ENCODE measurements around the gene SRRM4. TPM values are rescaled to one million over a fixed set of nuclear protein-coding genes. Genes with fewer than 3 reads are reported as not detected.

The SRRM4 gene
- total RNA-seq, 1 donor from 2014 or later = not detected

- Mint-ChIP-seq H3K27me3 (ENCODE audit: low read depth) (peaks cover 14% of the 10 kb centered on the region), H3K4me1 (ENCODE audit: low read depth) (peaks cover 34% of the 10 kb centered on the region), H3K27ac (ENCODE audit: unreplicated experiment) (no peak overlapping the region), H3K36me3 (ENCODE audit: low read depth) (peaks cover 1% of the 10 kb centered on the region), H3K4me3 (ENCODE audit: unreplicated experiment) (no peak overlapping the region), H3K9me3 (ENCODE audit: low read depth) (no peaks in the 10 kb centered on the region)
- no peak for DNase-seq (ENCODE audit: low spot score)
- no peak for TF ChIP-seq CTCF (IDR thresholded peaks at IDR 0.05)
Observed at GRCh38 chr12:119175081-119175480, 193.7 kb downstream of the SRRM4 start.

- H3K4me1 Mint-ChIP-seq (ENCODE audit: low read depth) = peaks cover 48% of the 10 kb centered on the region
- TF ChIP-seq CTCF (IDR thresholded peaks at IDR 0.05) = no peak
- no peaks in the 10 kb centered on the region for H3K9me3 Mint-ChIP-seq (ENCODE audit: low read depth)
- peaks cover 7% of the 10 kb centered on the region for H3K27me3 Mint-ChIP-seq (ENCODE audit: low read depth)
- H3K36me3 Mint-ChIP-seq (ENCODE audit: low read depth) = peaks cover 1% of the 10 kb centered on the region
- H3K4me3 Mint-ChIP-seq (ENCODE audit: unreplicated experiment) = peak overlapping the region; percentile 58
- DNase-seq (ENCODE audit: low spot score) = no peak
- H3K27ac Mint-ChIP-seq (ENCODE audit: unreplicated experiment) = peak overlapping the region; percentile 98
Observed at GRCh38 chr12:119176267-119177055, 195.1 kb downstream of the SRRM4 start.

- Mint-ChIP-seq H3K9me3 (ENCODE audit: low read depth) (no peaks in the 10 kb centered on the region), H3K27me3 (ENCODE audit: low read depth) (peaks cover 5% of the 10 kb centered on the region), H3K36me3 (ENCODE audit: low read depth) (peaks cover 1% of the 10 kb centered on the region), H3K4me1 (ENCODE audit: low read depth) (peaks cover 53% of the 10 kb centered on the region), H3K27ac (ENCODE audit: unreplicated experiment) (peak overlapping the region; percentile 98), H3K4me3 (ENCODE audit: unreplicated experiment) (peak overlapping the region; percentile 58)
- no peak for DNase-seq (ENCODE audit: low spot score)
- TF ChIP-seq CTCF (IDR thresholded peaks at IDR 0.05) = no peak
Observed at GRCh38 chr12:119177056-119177325, 195.7 kb downstream of the SRRM4 start.

- Mint-ChIP-seq H3K36me3 (ENCODE audit: low read depth) (peaks cover 1% of the 10 kb centered on the region), H3K9me3 (ENCODE audit: low read depth) (no peaks in the 10 kb centered on the region), H3K27ac (ENCODE audit: unreplicated experiment) (peak overlapping the region; percentile 98), H3K27me3 (ENCODE audit: low read depth) (no peaks in the 10 kb centered on the region), H3K4me3 (ENCODE audit: unreplicated experiment) (no peak overlapping the region), H3K4me1 (ENCODE audit: low read depth) (peaks cover 59% of the 10 kb centered on the region)
- TF ChIP-seq CTCF (IDR thresholded peaks at IDR 0.05) = no peak
- no peak for DNase-seq (ENCODE audit: low spot score)
Observed at GRCh38 chr12:119177724-119178380, 196.5 kb downstream of the SRRM4 start.

- TF ChIP-seq CTCF (IDR thresholded peaks at IDR 0.05) = no peak
- Mint-ChIP-seq H3K9me3 (ENCODE audit: low read depth) (no peaks in the 10 kb centered on the region), H3K4me1 (ENCODE audit: low read depth) (peaks cover 68% of the 10 kb centered on the region), H3K27ac (ENCODE audit: unreplicated experiment) (peak within 1 kb of the TSS; percentile 98), H3K36me3 (ENCODE audit: low read depth) (peaks cover 1% of the 10 kb centered on the region), H3K4me3 (ENCODE audit: unreplicated experiment) (peak within 1 kb of the TSS; percentile 90), H3K27me3 (ENCODE audit: low read depth) (no peaks in the 10 kb centered on the region)
- no peak for DNase-seq (ENCODE audit: low spot score)
Observed at GRCh38 chr12:119178544-119179334, 197.4 kb downstream of the SRRM4 start, which contains the start of gene HSPB8. HSPB8 (plus strand) TSS chr12:119178931; CDS start chr12:119179313, 382 bp downstream.

All from chondrocyte (in vitro differentiated cells).